SHP77 (cell line): ENCODE measurements around the gene NDST3.

Experiments used
- DNase-seq, 2 experiments: peaks; one replicate each; lab custom pipeline; 2025; lab: John Stamatoyannopoulos, UW

The NDST3 gene

DNA sequence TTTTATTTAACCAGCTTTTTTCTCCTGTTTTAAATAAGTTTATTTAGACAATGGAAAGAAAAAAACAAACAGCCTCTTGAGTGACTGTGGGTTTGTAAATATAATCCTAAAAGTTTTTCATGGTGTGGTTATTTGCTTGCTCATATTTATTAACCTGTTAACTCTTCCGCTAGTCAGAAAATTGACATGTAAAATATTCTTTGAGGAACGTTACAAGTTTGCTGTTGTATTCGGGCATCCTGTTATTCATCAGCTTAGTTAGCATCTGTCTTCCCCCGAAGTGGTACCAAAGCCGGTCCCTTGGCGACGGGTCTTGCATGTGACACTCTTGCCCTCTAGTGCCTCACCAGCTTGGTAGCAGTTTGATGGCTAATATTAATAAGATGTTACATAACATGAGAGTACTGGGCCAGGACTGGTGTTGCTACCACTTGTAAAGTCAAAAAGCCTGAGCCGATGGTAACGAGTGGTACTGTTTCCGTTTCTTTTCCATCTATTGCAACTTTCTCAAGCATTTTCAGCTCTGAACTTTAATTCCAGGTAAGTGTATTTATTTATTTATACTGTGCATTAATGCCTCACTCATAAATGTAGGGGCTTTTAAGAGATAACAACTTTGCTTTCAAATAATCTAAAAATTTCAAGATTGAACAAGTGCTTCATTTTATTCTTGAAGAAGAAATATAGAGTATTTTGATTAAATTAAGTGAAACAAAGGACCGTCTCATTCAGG, at the start of gene NDST3:
TSS of gene NDST3 (plus strand) at position 434 of the 733 bp plus-strand sequence. CDS start 19,425 bp downstream, outside the sequence.
- peak in 1 of 2 experiments; percentile 44 for DNase-seq

DNA sequence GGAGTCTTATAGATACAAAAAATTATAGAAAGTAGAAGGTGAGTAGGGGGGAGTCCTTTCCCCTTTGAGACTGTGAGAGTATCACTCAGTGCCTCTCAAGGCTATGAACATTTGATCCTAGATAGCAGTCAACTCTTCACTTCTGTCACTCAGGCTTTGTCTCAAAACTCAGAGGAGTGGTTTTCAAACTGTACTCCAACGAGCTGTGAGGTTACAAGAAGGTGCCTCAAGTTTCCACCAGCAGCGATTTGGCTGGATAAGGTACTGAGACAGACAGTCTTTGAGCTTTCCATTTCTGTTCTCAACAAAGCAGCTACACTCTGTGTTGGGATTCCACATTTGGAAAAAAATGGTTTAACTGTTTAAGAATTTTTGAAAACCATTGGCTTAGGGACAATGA, 48.0 kb upstream of the NDST3 start:
- DNase-seq, result no peak

DNA sequence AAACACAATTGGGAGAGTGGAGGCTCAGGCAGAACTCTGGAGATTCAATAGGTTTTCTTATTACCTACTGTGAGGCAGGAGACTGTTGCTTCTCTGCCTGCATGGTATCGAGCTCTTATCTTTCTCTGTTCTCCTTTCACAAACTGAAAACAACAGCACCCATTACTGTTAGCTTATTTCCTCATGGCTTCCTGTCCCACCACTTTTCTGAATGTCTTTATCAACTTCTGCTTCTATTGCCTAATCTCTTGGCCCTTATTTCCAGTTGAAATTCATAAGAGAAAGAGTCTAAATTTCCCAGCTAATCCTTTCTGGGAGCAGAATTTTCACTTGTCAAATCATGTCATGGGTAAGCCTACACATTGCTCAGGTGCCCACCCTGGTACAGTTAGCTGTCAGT, 46.8 kb upstream of the NDST3 start:
- no peak for DNase-seq

DNA sequence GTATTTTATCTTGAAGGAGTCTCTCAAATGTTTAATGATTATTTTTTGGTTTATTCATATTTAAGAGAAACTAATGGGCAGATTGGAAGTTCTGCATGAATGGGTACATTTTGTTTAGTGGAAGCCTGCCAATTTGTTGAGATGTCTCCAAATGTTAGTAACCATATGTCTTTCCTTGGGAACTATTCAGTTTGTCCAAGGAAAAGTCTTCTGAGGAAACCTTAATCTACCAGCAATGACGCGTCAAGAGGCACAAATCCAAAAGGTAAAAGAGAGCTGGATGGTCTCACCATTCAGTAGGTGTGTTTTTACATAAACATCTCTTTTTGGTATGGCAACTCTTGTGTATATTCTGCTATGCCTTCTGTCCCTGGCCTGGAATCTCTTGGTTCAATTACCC, 37.4 kb upstream of the NDST3 start:
- no peak for DNase-seq

DNA sequence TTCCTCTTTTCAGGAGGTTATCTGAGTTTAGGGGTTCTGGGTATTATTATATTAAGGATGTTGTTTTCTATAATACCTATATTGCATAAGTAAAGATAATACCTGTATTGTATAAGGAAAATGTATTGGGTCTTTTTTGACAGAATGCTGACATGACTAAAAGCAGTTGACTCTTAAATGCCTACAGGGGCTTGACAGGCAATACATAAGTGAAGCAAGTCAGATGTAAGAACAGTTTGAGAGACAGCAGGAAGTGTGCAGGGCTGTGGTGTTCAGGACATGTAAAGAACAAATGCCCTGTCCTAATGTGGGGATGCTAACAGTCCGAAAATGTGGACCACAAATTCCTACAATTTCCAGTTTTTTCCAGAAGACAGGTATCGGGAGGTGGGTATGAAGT, 30.2 kb upstream of the NDST3 start:
- DNase-seq, result no peak

DNA sequence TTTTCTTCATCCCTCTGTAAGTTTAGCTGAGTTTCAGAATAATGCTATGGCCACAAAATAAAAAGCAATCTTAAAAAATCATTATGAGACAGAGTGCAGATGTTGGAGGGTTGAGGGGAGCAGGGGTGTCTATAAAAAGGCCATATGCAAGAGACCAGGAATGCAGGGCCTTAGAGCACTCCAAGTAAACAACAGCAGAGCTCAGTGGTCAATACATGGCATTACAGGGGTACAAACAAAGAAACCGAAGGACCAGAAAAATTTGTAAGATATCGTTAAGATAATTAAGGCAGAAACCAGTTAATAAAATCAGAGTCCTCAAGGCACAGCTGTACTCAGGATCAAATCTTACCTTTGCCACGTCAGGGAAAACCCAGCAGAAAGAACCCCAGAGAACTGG, 28.4 kb upstream of the NDST3 start:
- no peak for DNase-seq

DNA sequence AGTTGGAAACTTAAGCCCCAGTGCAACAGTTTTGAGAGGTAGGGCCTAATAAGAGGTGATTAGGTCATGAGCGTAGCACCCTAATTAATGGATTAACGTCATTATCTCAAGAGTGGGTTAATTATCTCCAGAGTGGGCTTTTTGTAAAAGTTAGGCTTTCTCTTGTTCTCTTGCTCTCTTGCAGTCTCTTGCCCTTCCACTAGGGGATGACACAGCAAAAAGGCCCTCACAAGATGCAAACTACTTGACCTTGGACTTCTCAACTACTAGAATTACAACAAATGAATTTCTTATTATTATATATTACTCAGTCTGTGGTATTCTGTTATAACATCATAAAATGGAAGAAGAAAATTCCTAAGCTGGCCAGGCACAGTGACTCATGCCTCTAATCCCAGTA, 22.1 kb upstream of the NDST3 start:
- DNase-seq, result no peak

DNA sequence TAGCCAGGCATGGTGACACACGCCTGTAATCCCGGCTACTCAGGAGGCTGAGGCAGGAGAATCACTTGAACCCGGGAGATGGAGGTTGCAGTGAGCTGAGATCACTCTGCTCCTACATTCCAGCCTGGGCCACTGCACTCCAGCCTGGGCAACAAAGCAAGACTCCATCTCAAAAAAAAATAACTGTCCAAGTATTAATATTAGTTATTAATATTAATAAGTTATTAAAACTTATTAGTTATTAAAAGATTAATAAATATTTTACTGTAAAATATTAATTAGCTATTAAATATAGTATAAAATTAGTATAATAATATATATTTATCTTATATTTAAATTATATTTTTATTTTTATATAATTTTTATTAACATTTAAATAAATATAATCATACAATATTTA, 19.5 kb upstream of the NDST3 start:
- no peak for DNase-seq

DNA sequence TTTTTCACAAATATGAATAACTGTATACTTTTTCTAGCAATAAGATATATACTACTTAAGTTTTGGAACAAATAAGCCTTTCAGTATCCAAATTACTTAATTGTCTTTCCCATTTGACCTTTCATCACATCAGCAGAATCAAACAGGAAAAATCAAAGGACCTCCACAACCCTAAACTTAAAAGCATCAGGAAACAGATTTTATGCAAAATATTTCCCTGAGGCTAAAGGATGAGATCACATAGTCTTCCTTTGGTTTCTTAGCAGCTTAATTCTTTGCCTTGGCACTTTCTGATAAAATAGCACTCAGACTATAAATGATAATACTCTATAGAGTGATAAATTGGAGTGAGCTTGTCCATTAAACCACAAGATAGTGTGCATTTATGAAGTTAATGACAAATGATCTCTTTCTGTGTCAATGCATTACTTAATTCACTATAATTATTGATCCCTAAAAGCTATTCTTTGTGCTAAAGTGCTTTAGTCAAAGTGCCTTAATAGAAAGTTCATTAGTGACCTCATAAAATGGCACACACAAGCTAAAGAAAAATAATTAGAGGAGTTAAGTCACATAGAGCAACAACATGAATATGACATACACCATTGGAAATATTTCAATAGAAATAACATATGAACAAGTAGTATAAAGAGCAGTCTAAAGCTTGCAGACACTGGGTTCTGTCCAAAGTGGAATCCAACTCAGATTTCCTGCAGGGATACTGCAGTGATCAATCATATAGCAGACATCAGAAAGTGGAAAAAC, 15.7 kb upstream of the NDST3 start:
- DNase-seq, result no peak

DNA sequence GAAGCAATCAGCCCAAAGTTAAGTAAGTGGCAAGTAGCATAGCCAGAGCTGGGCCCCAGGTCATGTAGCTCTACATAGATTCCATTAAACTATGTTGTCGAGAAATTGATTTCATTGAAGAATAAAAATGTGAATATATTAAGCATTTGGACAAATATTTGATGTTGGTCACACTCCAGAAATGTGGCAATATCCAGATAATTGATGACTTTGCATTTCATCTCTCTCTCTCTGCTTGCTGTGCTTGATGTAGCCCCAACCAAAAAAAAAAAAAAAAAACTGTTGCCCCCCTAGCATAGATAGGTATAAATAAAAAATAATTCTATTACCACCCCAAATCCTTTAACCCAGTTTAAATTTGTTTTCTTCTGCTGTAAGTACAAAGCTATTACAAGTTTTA, 7.5 kb upstream of the NDST3 start:
- DNase-seq, result no peak

DNA sequence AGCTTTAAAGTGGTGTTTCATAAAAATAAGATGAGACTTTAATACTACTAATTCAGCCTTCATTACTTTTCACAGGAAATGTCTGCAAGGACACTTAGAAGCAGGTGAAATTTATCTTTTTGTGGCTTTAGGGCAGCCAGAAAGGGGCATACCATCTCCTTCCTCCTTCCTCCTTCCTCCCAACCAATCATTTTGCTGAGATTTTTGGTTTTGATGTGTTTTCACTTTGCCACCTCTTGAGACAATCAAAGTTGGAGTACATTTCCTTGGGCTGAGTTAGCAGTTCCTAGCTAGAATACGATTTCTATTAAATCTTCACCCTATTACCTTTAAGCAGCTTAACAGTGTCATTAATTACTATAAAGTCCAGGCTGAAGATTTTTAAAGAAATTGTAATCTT, 5.1 kb upstream of the NDST3 start:
- DNase-seq, result no peak

DNA sequence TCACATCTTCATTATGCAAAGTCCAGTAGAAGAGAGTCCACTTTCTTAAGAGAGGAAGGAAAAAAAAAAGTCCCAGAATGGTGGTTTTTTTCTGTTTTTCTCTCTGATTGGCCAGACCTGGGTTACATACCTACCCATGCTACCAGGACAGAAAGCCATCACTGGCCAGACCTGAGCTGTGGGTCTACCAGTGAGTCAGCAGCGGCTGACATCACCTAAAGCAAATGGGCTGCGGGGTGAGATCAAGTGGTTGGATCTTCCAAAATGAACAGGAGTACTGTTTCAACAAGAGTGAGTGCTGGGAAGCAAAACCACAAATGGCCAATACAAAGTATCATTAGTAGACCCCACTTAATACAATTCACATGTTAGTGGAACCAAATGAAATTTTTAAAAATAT, 1.6 kb upstream of the NDST3 start:
- DNase-seq, result peak in 1 of 2 experiments; percentile 0

DNA sequence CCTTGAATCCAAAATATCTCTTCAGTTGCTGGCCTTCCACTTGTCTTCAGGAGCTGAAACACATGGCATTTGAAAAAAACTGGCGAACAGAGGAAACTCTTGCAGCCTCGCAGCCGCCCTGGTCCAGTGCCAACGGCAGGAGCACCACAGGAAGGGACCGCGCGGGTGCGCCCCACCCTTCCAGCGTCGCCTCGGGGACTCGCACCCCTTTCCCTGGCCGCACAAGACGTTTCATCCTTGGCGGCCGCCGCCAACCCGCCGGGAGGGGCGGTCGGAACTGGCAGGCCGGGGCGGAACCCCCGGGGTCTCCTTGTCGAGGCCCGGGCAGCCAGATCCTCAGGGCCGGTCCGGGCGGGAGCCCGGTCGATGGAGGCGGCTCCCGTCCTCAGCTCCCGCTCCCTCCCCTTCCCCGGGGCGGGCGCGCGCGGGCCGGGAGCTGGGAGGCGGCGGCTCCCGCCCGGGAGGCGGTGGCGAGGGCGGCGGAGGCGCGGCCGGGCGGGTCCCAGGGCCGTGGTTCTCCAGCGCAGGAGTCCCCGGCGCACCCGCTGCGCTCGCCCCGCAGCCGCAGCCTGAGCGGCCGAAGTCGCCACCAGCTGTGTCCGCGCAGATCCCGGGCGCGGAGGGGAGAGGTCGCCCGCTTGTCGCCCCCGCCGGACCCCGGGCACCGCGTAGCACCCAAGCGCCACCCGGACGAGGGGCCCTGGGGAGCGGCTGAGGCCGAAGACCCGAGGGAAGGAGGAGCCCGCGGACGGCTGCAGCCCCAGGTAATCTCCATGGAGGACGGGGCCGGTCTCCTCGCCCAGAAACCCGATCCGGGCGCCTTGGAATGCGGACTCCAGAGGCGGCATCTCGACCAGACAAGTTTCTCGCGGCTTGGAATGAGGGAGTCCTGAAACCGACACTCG, 886 bp upstream of the NDST3 start:
- peak; percentile 16 to 23 for DNase-seq

DNA sequence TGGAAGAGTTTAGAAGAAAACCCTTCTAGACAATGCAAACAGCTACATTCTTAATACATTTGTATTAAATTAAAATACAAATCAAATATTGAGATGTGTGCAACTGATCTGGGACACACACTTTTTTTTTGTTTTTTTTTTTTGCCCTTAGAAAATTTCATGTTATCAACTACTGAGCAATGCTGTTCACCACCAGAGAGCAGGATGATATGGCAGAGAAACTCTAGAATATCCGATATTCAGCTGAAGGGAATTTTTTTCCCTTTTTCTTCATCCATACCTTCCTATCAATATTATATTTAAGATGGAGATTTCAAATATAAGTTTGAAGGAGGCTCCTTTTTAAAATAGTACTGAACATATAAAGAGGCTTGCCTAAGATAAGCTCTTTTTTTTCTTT, 1.0 kb downstream of the NDST3 start:
- DNase-seq, result no peak

DNA sequence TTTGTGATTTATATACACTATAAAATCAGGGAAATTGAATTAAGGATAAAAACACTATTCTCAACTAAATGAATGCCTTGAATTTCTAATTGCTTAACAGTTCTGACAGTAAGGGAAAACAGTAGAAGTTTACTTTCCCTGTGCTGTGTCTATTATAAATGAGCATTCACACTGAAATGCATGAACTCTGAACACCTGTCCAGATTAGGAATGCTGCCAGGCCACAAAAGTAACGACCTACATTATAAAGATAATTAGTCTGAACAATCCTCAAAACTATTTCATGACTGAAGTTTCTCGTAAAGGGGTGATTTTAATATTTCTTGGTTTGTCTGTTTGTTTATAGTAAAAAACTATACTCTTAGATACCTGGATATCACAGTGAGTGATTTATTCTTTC, 2.0 kb downstream of the NDST3 start:
- no peak for DNase-seq

DNA sequence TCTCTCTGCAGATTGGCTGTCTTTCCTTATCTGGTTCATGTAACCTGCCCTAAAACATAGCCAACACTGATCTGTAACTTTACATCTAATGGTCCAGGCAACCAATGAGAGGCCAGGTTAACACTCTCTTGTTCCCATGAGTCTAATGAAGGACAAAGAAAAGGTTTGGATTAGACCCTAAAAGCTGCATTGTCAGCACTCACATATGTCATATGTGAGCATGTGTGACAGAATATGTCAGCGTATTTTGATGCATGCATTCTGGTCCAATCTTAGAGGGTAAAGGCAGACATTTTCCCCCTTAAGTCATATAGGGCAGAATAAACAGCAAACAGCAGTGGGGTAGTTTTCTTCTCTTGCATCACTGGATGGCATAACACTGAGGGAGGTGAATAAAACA, 3.7 kb downstream of the NDST3 start:
- DNase-seq, result no peak

DNA sequence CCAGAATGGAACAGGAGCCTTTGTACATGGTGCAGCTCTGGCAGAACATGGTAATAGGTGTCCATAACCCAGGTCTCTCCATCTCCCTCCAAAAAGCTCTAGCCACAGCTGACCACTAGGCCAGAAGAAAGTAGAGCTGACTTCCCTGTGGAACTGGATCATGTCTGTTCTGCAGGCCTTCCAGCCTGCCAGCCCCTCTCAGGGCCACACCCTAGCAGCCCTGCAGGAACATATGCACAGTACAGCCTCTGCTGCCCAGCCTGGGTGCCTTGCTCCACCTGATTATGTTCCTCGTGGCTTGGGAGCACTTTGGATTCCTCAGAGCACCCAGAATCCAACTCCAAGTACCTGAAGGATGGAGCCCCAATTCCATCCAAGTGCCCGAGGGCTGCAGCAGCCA, 12.0 kb downstream of the NDST3 start:
- DNase-seq, result no peak

DNA sequence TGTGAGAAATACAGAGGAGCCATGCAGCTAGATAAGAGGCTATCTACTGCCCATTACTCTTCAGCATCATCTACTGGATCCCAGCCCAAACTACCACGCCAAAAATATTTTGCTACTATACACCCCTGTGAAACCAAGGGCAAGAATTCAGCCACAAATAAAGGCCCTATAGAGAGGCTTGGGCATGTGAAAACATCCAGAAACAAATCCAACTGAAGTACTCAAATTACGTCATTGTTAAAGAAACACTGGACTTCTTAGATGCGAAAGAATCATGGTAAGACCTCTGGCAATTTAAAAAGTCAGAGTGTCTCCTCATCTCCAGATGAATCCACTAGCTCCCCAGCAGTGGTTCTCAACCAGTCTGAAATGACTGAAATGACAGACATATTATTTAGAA, 12.8 kb downstream of the NDST3 start:
- no peak for DNase-seq

DNA sequence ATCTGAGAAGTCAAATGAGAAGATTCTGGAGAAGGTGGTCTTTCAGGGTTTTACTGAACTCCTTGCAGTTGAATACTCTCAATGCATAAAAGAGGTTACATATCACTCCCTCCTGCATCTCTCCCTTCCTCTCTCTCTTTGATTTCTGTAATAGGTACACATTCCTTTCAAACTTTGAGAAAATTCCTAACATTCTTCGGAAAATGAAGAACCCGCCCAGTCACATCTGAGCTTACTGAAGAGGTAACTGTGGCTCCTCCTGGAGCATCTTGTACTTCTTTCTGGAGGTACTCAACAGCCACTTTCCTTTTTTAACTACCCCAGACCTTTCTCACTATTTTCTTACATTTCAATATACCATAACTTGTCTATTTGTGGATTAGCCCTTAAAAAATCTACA, 24.7 kb downstream of the NDST3 start:
- no peak for DNase-seq

DNA sequence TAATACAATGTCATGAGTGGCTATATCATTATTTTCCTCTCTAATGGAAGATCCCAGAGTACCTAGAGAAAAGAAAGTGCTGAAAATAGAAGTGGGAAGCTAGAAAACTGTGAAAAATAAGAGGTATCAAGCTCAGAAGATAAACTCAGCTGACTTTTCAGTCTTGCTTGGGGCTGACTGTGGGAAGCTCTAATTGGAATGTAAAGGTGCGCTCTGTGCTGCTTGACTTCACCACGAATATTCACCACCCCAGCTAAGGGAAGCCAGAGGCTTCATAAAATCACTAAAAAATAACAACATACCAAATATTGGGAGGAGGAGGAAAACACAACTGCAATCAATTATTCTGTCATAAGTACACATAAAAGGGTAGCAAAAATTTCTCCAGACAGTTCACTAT, 25.1 kb downstream of the NDST3 start:
- no peak for DNase-seq

DNA sequence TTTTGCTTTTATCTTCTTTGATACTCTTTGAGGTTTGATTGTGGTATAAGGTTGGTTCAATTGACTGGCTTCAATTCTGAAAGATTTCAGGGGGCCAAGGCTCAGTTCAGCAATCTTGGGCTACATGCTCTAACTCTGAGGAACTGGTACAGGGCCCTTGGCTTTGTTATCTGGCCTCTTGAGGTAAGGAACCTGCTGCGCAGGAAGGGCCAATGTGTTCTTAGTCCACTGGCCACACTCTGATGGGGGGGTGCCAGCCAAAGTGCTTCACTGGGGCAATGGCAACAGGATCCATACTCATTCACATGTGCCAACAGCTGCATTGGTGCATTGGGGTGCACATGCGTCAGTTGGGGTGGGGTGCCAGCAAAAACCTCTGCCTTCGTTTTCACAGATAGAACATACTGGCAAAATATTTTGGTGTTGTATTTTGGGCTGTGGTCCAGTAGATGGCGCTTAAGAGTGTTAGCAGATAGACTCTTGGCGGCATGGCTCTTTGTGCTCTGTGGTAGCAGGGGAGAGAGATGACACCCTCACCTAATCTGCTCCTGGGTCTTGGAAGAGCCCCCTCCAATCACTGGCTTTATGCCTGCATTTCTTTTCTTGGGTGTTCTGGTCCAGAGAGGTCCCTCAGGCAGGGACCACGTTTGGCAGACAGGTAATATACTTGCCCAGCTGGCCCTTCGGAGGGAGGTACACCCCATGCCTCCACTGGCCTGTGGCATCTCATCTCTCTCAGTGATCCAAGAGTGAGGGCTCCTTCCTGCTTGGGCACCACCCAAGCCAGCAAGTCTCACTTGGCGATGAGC, 42.9 kb downstream of the NDST3 start:
- no peak for DNase-seq

DNA sequence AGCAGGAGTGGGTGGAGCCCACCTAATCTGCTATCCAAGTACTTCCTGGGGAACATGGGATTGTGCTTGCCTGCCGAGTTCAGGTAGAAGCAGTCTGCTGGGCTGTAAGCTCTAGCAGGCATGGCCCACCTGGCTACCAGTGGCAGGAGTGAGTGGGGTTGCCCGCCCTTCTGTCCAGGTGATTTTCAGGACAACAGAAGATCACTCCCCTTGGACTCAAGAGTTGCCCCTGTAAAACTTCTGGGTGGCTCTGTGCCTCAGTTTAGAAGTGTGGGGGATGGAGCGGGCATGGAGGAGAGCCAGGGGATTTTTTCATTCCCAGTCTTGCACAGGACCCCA, 43.5 kb downstream of the NDST3 start:
- DNase-seq, result no peak
